Measurements from ENCODE around the gene CD79B. TPM values are rescaled to one million over a fixed set of nuclear protein-coding genes. Genes with fewer than 3 reads are reported as not detected.

CD79B gene
- total RNA-seq, 1 donor from 2014 or later: not detected

GRCh38 chr17:63934183-63935112 is 2.3 kb upstream of the CD79B start:
- H3K4me3 ChIP-seq: no peak overlapping the region
- intact Hi-C loops (cut with DNase I): no loop called here
- no peaks in the 10 kb centered on the region for H3K36me3 ChIP-seq
- no peaks in the 10 kb centered on the region for H3K4me1 ChIP-seq
- TF ChIP-seq CTCF (IDR thresholded peaks at IDR 0.05): no peak
- DNase-seq (ENCODE audit: low spot score in 2 of 2): no peak
- no peaks in the 10 kb centered on the region for H3K27me3 ChIP-seq
- no peaks in the 10 kb centered on the region for H3K9me3 ChIP-seq
- no peak overlapping the region for H3K27ac ChIP-seq

GRCh38 chr17:63933598-63933997 is 1.5 kb upstream of the CD79B start:
- H3K27ac ChIP-seq: no peak overlapping the region
- intact Hi-C loops (cut with DNase I): no loop called here
- no peak for DNase-seq (ENCODE audit: low spot score in 2 of 2)
- no peaks in the 10 kb centered on the region for H3K4me1 ChIP-seq
- no peak for TF ChIP-seq CTCF (IDR thresholded peaks at IDR 0.05)
- H3K36me3 ChIP-seq: no peaks in the 10 kb centered on the region
- H3K4me3 ChIP-seq: no peak overlapping the region
- no peaks in the 10 kb centered on the region for H3K27me3 ChIP-seq
- no peaks in the 10 kb centered on the region for H3K9me3 ChIP-seq

GRCh38 chr17:63932721-63933120 is 590 bp upstream of the CD79B start:
- no peak for TF ChIP-seq CTCF (IDR thresholded peaks at IDR 0.05)
- intact Hi-C loops (cut with DNase I): no loop called here
- Histone ChIP-seq H3K27ac (no peak overlapping the region), H3K4me1 (no peaks in the 10 kb centered on the region), H3K9me3 (no peaks in the 10 kb centered on the region), H3K36me3 (no peaks in the 10 kb centered on the region), H3K27me3 (no peaks in the 10 kb centered on the region), H3K4me3 (no peak overlapping the region)
- DNase-seq (ENCODE audit: low spot score in 2 of 2): no peak

- Histone ChIP-seq H3K36me3 (no peaks in the 10 kb centered on the region), H3K4me3 (no peak overlapping the region), H3K27ac (peak overlapping the region in 1 of 2 donors; percentile 33), H3K27me3 (no peaks in the 10 kb centered on the region), H3K9me3 (no peaks in the 10 kb centered on the region), H3K4me1 (no peaks in the 10 kb centered on the region)
- TF ChIP-seq CTCF (IDR thresholded peaks at IDR 0.05): no peak
- intact Hi-C loops (cut with DNase I): no loop called here
- DNase-seq (ENCODE audit: low spot score in 2 of 2): peak; percentile 32 to 79
Measured at GRCh38 chr17:63930951-63931575, 1.1 kb downstream of the CD79B start.

- no peak for TF ChIP-seq CTCF (IDR thresholded peaks at IDR 0.05)
- Histone ChIP-seq H3K4me3 (no peak overlapping the region), H3K9me3 (no peaks in the 10 kb centered on the region), H3K27me3 (no peaks in the 10 kb centered on the region), H3K36me3 (no peaks in the 10 kb centered on the region), H3K4me1 (no peaks in the 10 kb centered on the region), H3K27ac (peak overlapping the region in 1 of 2 donors; percentile 4)
- intact Hi-C loops (cut with DNase I): no loop called here
- no peak for DNase-seq (ENCODE audit: low spot score in 2 of 2)
Measured at GRCh38 chr17:63929860-63930766, 2.0 kb downstream of the CD79B start.

Measured in ascending aorta (tissue), 2 donors.